Peyer's patch (tissue), 4 donors: ENCODE results near the gene IDE.

Experiments
- CTCF ChIP-seq, 6 experiments: fragments of 450-650 bp in 4 of 6; fragments of 200-600 bp in 2 of 6; sonication (generic) in 1 of 6; IDR thresholded peaks; one replicate each; pipeline ENCODE4 v1.5.1; 2017 to 2019; ENCODE audit warnings: antibody characterized with exemption in 6 of 6, mild to moderate bottlenecking in 3 of 6, moderate library complexity in 1 of 6
- POLR2A ChIP-seq, 2 donors: fragments of 450-650 bp; IDR thresholded peaks; one replicate each; pipeline ENCODE4 v1.5.1; 2017; ENCODE audit warnings: antibody characterized with exemption in 2 of 2, mild to moderate bottlenecking in 2 of 2, moderate library complexity in 2 of 2

- TF ChIP-seq POLR2A (IDR thresholded peaks at IDR 0.05) (no peak), CTCF (IDR thresholded peaks at IDR 0.05) (no peak)
Measured at GRCh38 chr10:92559046-92559445, 14.8 kb downstream of the IDE start.
